GM18520 (cell line): ENCODE results near the gene C2CD3.

Experiments
- ATAC-seq: cut with Tn5 transposase; IDR thresholded peaks from one replicate; pipeline ENCODE4 v1.9.1; 2021; ENCODE audit not compliant: unreplicated experiment

Gene C2CD3

GRCh38 chr11:73983741-73984538 is 186.9 kb downstream of the C2CD3 start:
- no peak for ATAC-seq

- ATAC-seq: peak; percentile 71
Observed at GRCh38 chr11:73982990-73983740, 187.6 kb downstream of the C2CD3 start.

- peak; percentile 24 for ATAC-seq
Observed at GRCh38 chr11:73982595-73982989, 188.2 kb downstream of the C2CD3 start, which contains the start of gene UCP2. TSS of gene UCP2 (minus strand) at chr11:73982843. CDS start at chr11:73978378, 4,465 bp downstream.

DNA sequence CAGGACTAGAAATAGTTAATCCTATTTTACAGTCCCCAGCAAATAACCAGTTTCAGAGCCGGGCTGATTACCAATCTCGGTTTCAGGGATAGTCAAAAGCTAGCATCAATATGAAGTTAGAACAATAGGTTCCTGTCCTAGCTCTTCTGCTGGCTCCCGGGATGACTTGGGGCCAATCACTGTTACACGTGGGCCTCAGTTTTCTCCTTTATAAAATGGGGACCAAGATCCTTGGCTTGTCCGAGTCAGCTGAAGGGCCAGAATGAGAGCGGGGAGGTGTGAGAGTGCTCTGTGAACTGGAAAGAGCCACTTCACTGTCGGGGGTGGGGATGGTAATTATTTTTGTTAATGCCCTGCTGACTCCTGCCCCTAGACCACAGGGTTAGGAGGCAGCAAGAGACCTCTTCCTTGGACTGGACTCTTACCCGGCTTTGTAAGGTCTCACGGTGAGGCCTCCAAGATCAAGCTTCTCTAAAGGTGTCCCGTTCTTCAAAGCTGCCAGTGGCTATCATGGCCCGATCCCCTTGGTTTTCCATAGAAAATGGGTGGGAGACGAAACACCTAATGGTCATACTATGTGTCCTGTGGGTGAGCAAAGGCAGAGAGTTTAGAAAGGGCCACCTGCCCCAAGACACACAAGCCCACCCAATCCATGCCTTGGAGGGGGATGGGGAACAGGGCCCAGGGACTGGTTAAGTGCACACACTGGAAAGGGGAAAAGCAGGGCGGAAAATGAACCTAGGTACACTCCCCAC is 189.6 kb downstream of the C2CD3 start:
- no peak for ATAC-seq

GRCh38 chr11:73980001-73980961 is 190.5 kb downstream of the C2CD3 start:
- ATAC-seq: peak; percentile 28

GRCh38 chr11:73978576-73979086 is 192.2 kb downstream of the C2CD3 start:
- no peak for ATAC-seq

GRCh38 chr11:73977856-73978519 is 192.8 kb downstream of the C2CD3 start:
- no peak for ATAC-seq

- ATAC-seq: no peak
Observed at GRCh38 chr11:73976451-73977151, 194.2 kb downstream of the C2CD3 start.

GRCh38 chr11:73975479-73975757 is 195.4 kb downstream of the C2CD3 start:
- ATAC-seq: no peak

DNA sequence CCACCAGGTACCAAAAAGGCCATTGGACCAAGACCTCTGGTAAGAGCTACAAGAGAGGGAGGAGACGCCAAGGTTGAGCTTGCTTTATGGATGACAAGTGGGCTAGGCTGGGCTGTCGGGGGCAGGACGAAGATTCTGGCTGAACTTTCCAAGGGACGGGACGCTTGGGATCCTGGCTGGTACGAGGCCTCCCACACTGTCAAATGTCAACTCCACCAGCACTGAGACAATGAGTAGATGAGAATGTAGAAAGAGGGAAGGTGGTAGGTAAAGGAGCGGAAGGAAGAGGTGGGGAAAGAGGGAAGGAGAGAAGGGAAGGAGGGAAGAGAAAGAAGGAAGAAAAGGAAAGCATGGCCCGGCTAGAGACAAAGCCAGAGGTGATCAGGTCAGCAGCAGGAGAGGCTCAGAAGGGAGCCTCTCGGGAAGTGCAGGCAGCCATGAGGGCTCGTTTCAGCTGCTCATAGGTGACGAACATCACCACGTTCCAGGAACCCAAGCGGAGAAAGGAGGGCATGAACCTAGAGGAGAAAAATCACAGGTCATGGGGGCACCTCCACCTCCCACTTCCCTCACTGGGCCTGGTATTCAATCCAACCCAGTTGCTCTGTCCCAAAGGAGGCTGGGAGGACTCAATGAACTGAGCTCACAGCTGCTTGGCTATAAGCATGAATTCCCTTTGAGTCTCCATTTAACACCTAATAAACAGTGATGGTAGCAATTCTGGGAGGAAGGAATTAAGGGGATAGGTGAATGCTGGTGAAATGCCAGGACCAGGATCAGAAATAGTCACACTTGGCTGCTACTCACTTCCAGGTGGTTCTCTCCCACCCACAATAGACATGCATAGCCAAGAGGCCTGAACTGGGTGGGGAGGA is 196.0 kb downstream of the C2CD3 start:
- no peak for ATAC-seq

DNA sequence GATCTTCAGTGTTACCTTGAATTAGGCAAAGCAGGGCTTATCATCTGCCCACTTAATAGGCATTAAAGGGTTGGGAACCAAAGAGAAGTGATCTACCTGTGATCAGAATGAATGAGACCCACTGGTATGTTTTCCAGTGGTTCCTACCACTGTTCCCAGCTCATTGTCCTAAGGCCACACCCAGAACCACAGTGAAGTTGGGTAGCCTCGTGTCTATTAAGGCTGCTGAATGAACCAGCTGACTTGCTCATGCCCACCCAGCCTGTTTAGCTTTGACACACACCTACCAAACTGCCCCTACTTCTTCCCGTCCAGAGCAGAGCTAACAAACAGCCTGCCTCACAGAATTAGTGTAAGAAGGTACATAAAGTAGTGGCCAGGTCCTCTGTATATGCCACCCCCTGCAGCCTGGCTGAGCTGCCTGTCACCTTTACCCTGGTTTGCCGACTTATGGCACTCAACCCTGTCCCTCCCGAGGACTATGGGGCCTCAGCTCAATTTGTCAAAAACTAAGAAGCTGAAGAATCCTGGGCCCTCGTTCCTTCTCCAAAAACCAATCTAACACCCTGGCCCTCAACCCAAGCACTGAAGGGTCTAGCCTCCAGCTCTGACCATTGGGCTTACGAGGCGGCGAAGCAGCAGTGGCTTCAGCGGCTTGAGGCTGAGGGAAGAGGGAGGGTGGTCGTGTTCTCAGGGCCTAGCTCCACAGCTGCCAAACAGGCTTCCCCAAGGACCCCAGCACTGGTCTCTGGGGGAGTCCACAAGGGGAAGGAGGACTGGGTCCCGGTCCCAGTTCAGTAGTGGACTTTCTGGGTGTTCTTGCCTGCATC is 198.0 kb downstream of the C2CD3 start:
- no peak for ATAC-seq

- no peak for ATAC-seq
Observed at GRCh38 chr11:73972187-73972586, 198.6 kb downstream of the C2CD3 start.

- no peak for ATAC-seq
Observed at GRCh38 chr11:73971175-73971719, 199.6 kb downstream of the C2CD3 start.

DNA sequence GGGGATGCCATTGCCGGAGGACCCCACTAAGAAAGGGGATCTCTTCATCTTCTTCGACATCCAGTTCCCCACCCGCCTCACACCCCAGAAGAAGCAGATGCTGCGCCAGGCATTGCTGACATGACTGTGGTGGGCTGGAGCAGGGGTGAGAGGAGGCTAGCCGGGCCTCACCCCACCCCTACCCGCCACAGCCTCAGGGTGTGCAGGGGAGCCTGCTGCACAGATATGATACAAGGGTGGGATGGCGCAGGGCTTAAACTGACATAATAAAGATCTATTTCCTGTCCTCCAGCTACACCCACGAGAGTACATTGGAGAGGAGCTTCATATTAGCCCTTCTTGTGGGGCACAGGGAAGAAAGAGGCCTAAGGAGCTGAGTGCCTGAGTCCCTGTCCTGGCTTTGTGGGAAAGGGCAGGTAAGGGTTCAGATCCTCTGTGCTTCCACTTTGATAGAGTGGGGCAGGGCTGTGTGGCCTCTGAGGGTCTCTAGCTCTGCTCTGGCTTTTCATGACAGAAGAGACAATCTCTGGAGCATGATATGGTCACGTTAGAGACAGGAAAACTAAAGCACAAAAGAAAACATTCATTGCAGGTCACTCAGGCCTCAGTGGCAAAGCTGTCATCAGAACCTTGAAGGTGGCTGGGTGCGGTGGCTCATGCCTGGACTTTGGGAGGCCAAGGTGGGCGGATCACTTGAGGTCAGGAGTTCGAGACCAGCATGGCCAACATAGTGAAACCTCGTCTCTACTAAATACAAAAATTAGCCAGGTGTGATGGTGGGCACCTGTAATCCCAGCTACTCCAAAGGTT is 200.6 kb downstream of the C2CD3 start:
- no peak for ATAC-seq

DNA sequence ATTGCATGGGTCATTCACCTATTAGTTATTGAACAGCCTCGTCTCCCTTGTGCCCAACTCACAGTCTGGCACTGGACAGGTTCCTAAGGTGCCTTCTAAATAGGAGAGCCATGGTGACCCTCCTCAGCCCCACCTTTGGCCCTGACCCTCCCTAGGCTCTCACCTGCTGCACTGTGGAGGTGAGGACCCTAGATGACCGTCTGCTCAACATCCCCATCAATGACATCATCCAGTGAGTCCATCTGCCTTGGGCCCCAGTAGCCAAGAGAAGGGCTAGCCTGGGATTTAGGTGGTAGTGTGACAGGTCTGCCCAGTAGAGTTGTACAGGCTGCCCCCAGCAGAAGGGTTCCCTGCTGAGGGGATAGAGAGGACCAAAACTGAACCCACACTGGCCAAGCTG is 201.7 kb downstream of the C2CD3 start:
- ATAC-seq: no peak

DNA sequence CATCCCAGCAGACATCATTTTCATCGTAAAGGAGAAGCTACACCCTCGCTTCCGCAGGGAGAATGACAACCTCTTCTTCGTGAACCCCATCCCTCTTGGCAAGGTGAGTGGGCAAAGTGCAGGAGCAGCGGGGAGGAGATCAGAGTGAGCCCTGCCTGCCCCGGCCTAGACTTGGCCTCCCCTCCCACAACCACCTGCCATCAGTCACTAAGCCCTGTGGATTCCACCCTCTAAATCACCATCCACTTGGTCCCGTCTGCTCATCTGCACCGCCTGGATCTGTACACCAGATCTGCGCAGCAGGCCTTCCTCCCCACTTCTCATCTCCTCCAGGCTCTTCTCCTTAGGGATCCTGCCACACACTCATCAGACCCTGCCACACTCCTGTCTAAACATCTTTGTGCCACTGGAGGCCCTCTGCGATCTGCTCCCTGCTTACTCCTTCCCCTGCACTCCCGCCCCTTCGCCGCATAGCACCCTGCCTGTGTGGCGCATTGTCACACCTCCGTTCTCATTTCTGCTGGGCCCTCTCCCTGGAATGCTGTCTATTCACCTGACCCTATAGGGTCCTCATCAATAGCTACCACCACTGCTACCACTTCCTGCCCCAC is 202.3 kb downstream of the C2CD3 start:
- no peak for ATAC-seq
